Activated naive CD8-positive, alpha-beta T cell treated with anti-CD3 and anti-CD28 coated beads, Interleukin-2, amount 50 U/mL, for 16 hours (primary cell): ENCODE data around the gene BHMT.
"Not testable (repeated sequence)": the region's sequence is repeated elsewhere in the genome, so short reads cannot be mapped to it uniquely, and the experiment has no call there.

Experiments
- DNase-seq: peaks from one replicate; pipeline ENCODE4 v3.0.0-alpha.2; 2020; ENCODE audit warnings: low read depth, low spot score

BHMT gene

GRCh38 chr5:79171635-79172245 lies 60.1 kb downstream of the BHMT start:
- DNase-seq = no peak

- no peak for DNase-seq
These were observed 60.7 kb downstream of the BHMT start for GRCh38 chr5:79172269-79172668.

DNA sequence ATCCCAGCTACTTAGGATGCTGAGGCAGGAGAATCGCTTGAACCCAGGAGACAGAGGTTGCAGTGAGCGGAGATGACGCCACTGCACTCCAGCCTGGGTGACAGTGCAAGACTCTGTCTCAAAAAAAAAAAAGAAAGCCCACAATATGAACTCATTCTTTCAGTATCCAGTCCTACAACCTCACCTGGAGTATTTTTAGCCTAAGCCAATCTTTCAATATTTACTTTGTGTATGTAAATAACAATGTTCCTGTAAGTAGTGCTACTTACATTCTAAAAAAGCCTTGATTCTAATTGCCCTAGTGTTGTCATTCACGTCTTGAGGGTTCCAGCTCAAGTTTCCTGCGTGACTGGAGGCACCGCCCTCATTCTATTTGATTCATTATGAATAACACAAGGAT lies 62.0 kb downstream of the BHMT start:
- DNase-seq = no peak

GRCh38 chr5:79180449-79180848 lies 68.8 kb downstream of the BHMT start:
- DNase-seq = not testable (repeated sequence)

- DNase-seq = no peak
These were observed 69.9 kb downstream of the BHMT start for GRCh38 chr5:79181419-79182022.
